ENCODE measurements around the gene CCDC146.

Gene CCDC146

GRCh38 chr7:77335581-77335980, 213.2 kb downstream of the CCDC146 start:
- no peak for DNase-seq

GRCh38 chr7:77337456-77337990, 215.1 kb downstream of the CCDC146 start:
- no peak for DNase-seq

- no peak for DNase-seq
Measured at GRCh38 chr7:77338260-77338659, 215.8 kb downstream of the CCDC146 start.

GRCh38 chr7:77338883-77339629, 216.6 kb downstream of the CCDC146 start:
- no peak for DNase-seq

- no peak for DNase-seq
Measured at GRCh38 chr7:77339726-77340125, 217.3 kb downstream of the CCDC146 start.
